DOHH2 (cell line): ENCODE data around the gene SLC12A8.
"Not testable (repeated sequence)": the region's sequence is repeated elsewhere in the genome, so short reads cannot be mapped to it uniquely, and the experiment has no call there.

ENCODE experiments used
- H3F3A ChIP-seq: fragments of 200-600 bp; sonication (generic), shearing (Covaris generic); 2 replicates; pipeline ENCODE4 v1.6.0; 2016; ENCODE audit warnings: antibody characterized with exemption, mild to moderate bottlenecking; ENCODE audit not compliant: control insufficient read depth, insufficient read depth
- H3K27ac ChIP-seq: fragments of 200-600 bp; sonication (generic); 2 replicates; pipeline ENCODE4 v1.5.1; 2014; ENCODE audit warnings: low read depth, mild to moderate bottlenecking, low read length, moderate library complexity
- H3K27me3 ChIP-seq: fragments of 200-600 bp; sonication (generic); 2 replicates; pipeline ENCODE4 v1.6.1; 2014; ENCODE audit warnings: mild to moderate bottlenecking, low read length, mixed read lengths; ENCODE audit not compliant: control insufficient read depth
- H3K36me3 ChIP-seq: fragments of 200-600 bp; sonication (generic); 2 replicates; pipeline ENCODE4 v1.6.1; 2014; ENCODE audit warnings: mild to moderate bottlenecking, low read length, moderate library complexity, mixed read lengths; ENCODE audit not compliant: control insufficient read depth
- H3K4me1 ChIP-seq: fragments of 200-600 bp; sonication (generic); 2 replicates; pipeline ENCODE4 v1.6.1; 2014; ENCODE audit warnings: mild to moderate bottlenecking, low read length, mixed read lengths; ENCODE audit not compliant: control insufficient read depth
- H3K4me2 ChIP-seq: fragments of 200-600 bp; sonication (generic); 2 replicates; pipeline ENCODE4 v1.6.0; 2014; ENCODE audit warnings: mild to moderate bottlenecking, low read length, moderate library complexity
- H3K4me3 ChIP-seq: fragments of 200-600 bp; sonication (generic); 2 replicates; pipeline ENCODE4 v1.5.1; 2014; ENCODE audit warnings: mild to moderate bottlenecking, low read length, mixed read lengths
- H3K79me2 ChIP-seq: fragments of 200-600 bp; sonication (generic); 2 replicates; pipeline ENCODE4 v1.6.1; 2014; ENCODE audit warnings: mild to moderate bottlenecking, low read length, mixed read lengths; ENCODE audit not compliant: control insufficient read depth
- H3K9me2 ChIP-seq: fragments of 200-600 bp; sonication (generic); replicated peaks from 2 replicates; pipeline ENCODE4 v1.6.1; 2014; ENCODE audit warnings: mild to moderate bottlenecking, low read length, mixed read lengths; ENCODE audit not compliant: control insufficient read depth
- H3K9me3 ChIP-seq: fragments of 200-600 bp; sonication (generic); 2 replicates; pipeline ENCODE4 v1.6.1; 2014; ENCODE audit warnings: antibody characterized with exemption, low read length, mixed read lengths; ENCODE audit not compliant: control insufficient read depth, insufficient read depth
- H4K20me1 ChIP-seq: fragments of 200-600 bp; sonication (generic); 2 replicates; pipeline ENCODE4 v1.6.0; 2014; ENCODE audit warnings: low read depth, mild to moderate bottlenecking, antibody characterized with exemption, low read length, moderate library complexity; ENCODE audit not compliant: control insufficient read depth, insufficient read depth
- EZH2phosphoT487 ChIP-seq: fragments of 200-600 bp; sonication (generic); IDR thresholded peaks from 2 replicates; pipeline ENCODE4 v1.6.1; 2017; ENCODE audit warnings: borderline replicate concordance, mild to moderate bottlenecking, antibody characterized with exemption, low read length, moderate library complexity, mixed read lengths
- TF ChIP-seq, protein P1 (sequence below): fragments of 200-600 bp; sonication (generic); IDR thresholded peaks from one replicate; pipeline ENCODE4 v1.5.1; 2014; ENCODE audit warnings: antibody characterized with exemption, mild to moderate bottlenecking, low read depth, low read length; ENCODE audit not compliant: poor library complexity, severe bottlenecking

The SLC12A8 gene

DNA sequence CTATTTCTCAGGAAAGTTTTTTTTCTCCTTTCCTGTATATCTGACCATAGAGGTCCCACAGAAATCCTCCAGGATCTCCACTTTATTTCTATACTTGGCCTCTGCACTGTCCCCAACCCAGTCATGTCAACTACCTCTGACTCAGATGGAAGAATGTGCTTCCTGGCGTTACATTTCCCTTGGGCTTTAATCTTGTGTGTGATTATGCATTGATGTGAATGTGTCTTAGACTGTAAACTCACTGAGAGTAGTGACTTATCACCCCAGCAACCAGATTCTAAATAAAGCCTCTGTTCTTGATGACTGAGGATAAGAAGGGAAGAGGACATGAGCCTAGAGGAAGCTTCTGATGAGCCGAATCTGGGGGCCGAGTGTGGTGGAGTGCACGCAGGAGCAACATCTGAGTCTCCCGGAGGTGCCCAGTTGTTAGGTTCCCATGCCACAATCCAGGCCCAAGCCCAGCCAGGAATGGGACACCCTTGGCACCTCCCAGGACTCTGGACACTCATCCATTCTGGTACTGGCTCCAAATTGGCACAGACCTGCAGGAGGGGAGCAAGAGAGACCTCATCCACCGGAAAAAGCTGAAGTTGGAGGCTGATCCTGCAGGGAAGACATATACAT is 124.7 kb downstream of the SLC12A8 start:
- Histone ChIP-seq H3K9me3 (no peaks in the 10 kb centered on the region), H3K27me3 (peaks cover 12% of the 10 kb centered on the region), H3K4me2 (no peak overlapping the region), H3K9me2 (no peaks in the 10 kb centered on the region), H3F3A (no peaks in the 10 kb centered on the region), H3K79me2 (no peaks in the 10 kb centered on the region), H3K4me3 (no peak overlapping the region), H3K4me1 (no peaks in the 10 kb centered on the region), H3K27ac (no peak overlapping the region), H3K36me3 (no peaks in the 10 kb centered on the region), H4K20me1 (no peaks in the 10 kb centered on the region)
- no peak for TF ChIP-seq EZH2phosphoT487
- TF ChIP-seq, protein P1, sequence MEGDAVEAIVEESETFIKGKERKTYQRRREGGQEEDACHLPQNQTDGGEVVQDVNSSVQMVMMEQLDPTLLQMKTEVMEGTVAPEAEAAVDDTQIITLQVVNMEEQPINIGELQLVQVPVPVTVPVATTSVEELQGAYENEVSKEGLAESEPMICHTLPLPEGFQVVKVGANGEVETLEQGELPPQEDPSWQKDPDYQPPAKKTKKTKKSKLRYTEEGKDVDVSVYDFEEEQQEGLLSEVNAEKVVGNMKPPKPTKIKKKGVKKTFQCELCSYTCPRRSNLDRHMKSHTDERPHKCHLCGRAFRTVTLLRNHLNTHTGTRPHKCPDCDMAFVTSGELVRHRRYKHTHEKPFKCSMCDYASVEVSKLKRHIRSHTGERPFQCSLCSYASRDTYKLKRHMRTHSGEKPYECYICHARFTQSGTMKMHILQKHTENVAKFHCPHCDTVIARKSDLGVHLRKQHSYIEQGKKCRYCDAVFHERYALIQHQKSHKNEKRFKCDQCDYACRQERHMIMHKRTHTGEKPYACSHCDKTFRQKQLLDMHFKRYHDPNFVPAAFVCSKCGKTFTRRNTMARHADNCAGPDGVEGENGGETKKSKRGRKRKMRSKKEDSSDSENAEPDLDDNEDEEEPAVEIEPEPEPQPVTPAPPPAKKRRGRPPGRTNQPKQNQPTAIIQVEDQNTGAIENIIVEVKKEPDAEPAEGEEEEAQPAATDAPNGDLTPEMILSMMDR = no peak

DNA sequence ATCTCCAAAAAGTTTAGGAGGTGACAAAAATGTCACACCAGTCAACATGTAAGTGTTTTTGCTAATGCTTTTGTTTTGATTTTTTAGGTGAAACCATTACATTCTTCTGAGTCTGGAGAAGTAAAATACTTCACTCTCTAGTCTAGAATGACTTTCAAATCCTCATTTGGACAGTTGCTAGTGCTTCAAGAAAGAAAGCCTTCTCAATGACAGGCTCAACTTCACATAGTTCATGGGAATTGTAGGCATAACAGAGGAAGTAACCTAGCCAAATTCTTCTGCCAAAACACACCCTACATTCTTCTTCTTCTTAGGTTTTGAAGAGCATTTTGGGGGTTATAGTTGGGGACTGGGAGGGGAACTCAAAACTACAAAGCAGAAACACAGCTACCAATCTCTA is 127.4 kb downstream of the SLC12A8 start:
- peaks cover 3% of the 10 kb centered on the region; the same call in 1 of the 2 replicates for H3K27me3 ChIP-seq
- no peaks in the 10 kb centered on the region for H3K79me2 ChIP-seq
- H3K4me2 ChIP-seq = no peak overlapping the region
- no peaks in the 10 kb centered on the region for H3K36me3 ChIP-seq
- H3F3A ChIP-seq = no peaks in the 10 kb centered on the region
- no peaks in the 10 kb centered on the region for H3K4me1 ChIP-seq
- TF ChIP-seq, protein P1 = no peak
- TF ChIP-seq EZH2phosphoT487 = no peak
- no peak overlapping the region for H3K4me3 ChIP-seq
- no peaks in the 10 kb centered on the region for H3K9me3 ChIP-seq
- no peak overlapping the region for H3K27ac ChIP-seq
- no peaks in the 10 kb centered on the region for H3K9me2 ChIP-seq
- H4K20me1 ChIP-seq = no peaks in the 10 kb centered on the region

DNA sequence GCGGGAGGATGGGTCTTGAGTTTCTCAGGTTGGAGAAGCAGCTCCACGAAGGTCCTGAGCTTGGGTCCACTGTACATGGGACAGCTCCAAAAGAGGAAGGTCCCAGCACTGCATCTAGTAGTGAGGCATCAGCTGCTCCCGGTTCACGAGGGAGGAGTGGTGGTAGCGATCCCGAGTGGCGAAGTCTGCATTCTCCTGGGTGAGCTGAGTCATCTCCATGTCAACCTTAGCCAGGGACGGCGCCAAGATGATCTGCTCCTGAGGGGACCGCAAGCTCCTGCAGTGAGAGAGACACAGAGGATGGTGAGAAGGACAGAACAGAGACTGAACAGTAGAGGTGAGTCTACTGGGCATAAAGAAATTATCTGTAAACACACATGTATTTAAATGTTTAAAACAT is 128.8 kb downstream of the SLC12A8 start:
- no peak overlapping the region for H3K4me2 ChIP-seq
- H3K36me3 ChIP-seq = no peaks in the 10 kb centered on the region
- H3K9me3 ChIP-seq = no peaks in the 10 kb centered on the region
- H3F3A ChIP-seq = no peaks in the 10 kb centered on the region
- no peaks in the 10 kb centered on the region for H3K4me1 ChIP-seq
- no peak overlapping the region for H3K4me3 ChIP-seq
- no peaks in the 10 kb centered on the region for H4K20me1 ChIP-seq
- H3K27me3 ChIP-seq = peaks cover 3% of the 10 kb centered on the region; the same call in 1 of the 2 replicates
- TF ChIP-seq, protein P1 = no peak
- TF ChIP-seq EZH2phosphoT487 = no peak
- no peaks in the 10 kb centered on the region for H3K79me2 ChIP-seq
- no peaks in the 10 kb centered on the region for H3K9me2 ChIP-seq
- H3K27ac ChIP-seq = no peak overlapping the region

DNA sequence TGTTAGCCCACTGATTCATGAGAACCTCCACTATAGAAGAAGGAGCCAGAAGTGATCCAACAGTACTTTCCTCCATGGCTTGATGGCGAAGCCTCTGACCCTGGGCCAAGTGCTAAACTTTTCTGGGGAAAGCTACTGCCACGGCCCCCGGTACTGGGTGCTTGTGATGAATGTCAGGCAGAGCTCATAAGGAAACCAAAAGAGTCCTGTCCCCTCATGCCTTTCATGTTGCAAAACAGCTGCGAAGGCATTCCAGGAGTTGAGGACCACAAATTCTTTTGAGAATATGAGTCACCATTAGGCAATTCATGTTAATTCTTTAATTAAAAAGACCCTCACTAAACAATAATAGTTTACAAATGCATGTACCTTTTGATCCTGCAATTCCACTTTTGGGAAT is 130.2 kb downstream of the SLC12A8 start:
- not testable (repeated sequence) for H3K79me2 ChIP-seq, H3K4me3 ChIP-seq, H3K4me1 ChIP-seq, H3K9me3 ChIP-seq, H3F3A ChIP-seq, H4K20me1 ChIP-seq, H3K36me3 ChIP-seq, H3K27ac ChIP-seq, H3K9me2 ChIP-seq, H3K4me2 ChIP-seq, H3K27me3 ChIP-seq
